GM18502 (cell line): Measurements from ENCODE around the gene OXSR1.
"Not testable (repeated sequence)": the region's sequence is repeated elsewhere in the genome, so short reads cannot be mapped to it uniquely, and the experiment has no call there.

Source experiments
- ATAC-seq: cut with Tn5 transposase; IDR thresholded peaks from one replicate; pipeline ENCODE4 v1.9.1; 2021; ENCODE audit warnings: mild to moderate bottlenecking; ENCODE audit not compliant: unreplicated experiment, poor library complexity

The OXSR1 gene

DNA sequence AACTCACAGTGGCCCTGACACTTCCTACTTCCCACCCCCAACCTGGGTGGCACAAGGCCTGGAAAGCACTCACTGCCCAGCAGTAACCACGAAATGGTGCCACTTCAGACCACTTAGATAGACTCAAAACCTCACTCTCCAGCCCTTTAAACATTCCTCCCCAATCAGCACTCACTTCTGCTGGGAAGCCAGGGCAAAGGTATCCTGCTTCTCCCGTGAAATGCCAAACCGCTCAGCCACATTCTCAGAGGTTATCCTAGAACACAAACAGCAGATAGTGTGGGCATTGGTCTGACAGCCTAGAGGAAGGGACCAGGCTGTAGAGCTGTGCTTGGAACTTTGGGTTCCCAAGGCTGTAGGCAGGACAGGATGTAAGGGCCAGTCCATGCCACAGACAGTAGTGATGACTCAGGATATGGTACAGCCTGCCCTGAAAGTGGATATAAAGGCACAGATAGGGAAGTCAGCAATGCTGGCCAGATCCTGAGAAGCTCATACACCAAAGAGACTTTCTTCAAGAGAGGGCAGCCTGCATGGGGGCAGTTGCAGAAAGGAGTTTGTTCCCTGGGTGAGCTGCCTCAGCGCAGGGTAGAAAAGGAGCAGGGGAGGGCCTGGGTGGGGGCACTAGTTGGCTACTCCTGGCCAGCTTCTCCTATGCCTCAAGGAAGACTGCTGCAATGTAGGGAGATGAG is 37.6 kb upstream of the OXSR1 start:
- no peak for ATAC-seq

DNA sequence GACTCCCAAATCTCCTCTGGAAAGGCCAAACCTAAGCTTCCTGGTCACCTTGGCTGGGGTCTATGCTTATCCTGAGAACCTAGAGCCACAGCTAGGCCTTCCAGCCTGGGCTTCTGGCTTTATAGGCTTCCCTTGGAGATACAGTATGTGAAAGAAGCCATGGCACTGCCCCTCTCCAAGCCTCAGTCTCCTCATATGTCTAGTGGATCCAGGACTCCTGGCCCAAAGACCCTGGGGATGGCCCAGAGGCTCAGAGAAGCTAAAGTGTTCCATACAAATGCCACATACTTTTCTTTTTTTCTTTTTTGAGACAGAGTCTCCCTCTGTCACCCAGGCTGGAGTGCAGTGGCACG is 37.1 kb upstream of the OXSR1 start:
- ATAC-seq = no peak

GRCh38 chr3:38129058-38129457 is 36.3 kb upstream of the OXSR1 start:
- ATAC-seq = no peak

- no peak for ATAC-seq
Measured at GRCh38 chr3:38130631-38131065, 34.7 kb upstream of the OXSR1 start.

GRCh38 chr3:38131621-38132369 is 33.5 kb upstream of the OXSR1 start:
- no peak for ATAC-seq

GRCh38 chr3:38133209-38133556 is 32.2 kb upstream of the OXSR1 start:
- ATAC-seq = no peak

DNA sequence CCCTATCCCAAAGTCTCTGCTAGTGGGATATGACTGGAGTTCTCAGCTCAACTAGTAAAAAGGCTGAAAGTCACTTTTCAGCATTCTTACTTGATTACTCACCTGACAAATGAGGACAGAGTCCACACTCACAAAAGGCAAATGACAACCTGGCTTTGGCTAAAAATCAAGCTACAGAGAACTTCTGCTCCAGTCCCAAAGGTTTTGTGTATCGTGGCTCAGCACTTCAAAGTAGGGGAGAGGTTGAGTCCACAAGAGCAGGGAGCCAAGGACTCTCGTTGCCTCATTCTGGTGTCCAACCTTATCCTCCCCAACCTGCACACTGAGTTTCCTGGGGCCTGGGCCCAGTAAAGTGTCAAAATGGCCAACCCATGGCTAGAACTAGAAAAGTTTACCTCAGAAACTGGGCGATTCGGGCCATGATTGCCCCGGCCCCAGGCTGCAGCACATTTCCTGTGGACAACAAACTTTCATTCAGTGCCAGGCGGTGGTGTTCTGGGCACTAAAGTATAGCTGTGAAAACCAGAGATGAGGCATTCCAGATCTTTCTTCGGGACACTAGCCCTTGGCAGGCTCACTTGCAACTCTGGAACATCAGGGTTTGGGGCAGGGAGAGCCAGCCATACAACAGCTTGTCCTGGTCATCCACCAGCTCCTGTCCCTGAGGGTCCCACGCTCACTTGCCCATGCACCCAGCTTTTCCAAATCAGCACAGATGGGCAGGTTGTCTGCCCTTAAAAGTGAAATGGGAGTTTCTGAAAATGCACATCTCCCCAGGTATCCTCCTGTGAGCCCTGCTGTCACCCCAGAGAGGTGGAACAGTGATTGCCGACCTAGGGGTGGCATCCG is 31.6 kb upstream of the OXSR1 start:
- ATAC-seq = no peak

- not testable (repeated sequence) for ATAC-seq
Measured at GRCh38 chr3:38134517-38135143, 30.7 kb upstream of the OXSR1 start.

DNA sequence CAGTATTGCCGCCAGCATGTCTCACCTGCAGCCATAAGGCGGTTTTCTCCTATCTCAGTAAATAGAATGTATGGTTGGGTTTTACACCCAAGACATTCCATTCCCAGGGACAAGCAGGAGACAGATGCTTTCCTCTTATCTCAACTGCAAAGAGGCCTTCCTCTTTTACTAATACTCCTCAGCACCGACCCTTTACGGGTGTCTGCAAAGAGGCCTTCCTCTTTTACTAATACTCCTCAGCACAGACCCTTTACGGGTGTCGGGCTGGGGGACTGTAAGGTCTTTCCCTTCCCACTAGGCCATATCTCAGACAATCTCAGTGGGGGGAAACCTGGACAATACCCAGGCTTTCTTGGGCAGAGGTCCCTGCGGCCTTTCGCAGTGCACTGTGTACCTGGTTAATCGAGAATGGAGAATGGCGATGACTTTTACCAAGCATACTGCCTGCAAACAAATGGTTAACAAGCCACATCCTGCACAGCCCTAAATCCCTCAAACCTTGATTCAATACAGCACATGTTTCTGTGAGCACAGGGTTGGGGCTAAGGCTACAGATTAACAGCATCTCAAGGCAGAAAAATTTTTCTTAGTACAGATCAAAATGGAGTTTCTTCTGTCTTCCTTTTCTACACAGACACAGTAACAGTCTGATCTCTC is 29.6 kb upstream of the OXSR1 start:
- ATAC-seq = not testable (repeated sequence)

- ATAC-seq = no peak
Measured at GRCh38 chr3:38136393-38136776, 29.0 kb upstream of the OXSR1 start.

DNA sequence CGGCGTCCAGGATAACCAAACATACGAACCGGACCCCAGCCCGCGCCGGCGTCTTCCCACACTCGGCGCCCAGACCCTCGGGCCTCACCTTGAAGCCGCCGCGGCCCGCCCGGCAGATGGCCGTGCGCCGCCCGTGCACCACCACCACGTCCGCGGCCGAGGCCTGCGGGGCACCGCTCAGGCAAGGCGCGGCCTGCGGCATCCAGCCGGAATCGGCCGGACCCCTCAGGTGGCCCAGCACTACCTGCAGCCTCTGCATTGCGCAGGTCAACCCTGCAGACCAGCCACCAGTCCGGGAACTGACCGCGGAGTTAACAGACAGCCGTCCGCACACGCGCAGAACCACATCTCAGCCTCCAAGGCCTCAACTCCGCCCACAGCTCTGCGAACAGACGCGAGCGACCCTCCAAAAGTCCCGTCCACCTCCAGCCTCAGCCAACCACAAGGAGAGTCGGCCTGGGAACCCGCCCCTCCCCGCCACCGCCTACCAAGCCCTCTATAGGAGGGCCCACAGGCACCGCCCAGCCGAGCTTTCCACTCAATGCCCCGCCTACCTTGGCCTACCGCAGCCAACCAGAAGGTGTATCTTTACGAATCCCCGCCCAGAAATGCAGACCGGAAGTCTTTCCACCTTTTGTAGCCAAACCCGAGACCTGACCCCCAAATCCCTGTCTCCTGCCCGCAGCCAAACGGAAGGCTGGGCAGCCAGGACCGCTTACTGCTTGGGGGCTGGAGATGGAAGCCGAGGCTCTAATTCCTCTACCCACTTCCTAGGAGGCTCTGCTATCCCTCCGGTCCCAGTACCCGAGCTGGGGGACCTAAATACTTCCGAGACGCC is 28.3 kb upstream of the OXSR1 start, which contains the start of gene ACAA1:
Gene ACAA1 (minus strand): TSS at position 351 of the 838 bp plus-strand sequence. CDS start 92 bp downstream, at position 259.
- peak; percentile 90 for ATAC-seq

DNA sequence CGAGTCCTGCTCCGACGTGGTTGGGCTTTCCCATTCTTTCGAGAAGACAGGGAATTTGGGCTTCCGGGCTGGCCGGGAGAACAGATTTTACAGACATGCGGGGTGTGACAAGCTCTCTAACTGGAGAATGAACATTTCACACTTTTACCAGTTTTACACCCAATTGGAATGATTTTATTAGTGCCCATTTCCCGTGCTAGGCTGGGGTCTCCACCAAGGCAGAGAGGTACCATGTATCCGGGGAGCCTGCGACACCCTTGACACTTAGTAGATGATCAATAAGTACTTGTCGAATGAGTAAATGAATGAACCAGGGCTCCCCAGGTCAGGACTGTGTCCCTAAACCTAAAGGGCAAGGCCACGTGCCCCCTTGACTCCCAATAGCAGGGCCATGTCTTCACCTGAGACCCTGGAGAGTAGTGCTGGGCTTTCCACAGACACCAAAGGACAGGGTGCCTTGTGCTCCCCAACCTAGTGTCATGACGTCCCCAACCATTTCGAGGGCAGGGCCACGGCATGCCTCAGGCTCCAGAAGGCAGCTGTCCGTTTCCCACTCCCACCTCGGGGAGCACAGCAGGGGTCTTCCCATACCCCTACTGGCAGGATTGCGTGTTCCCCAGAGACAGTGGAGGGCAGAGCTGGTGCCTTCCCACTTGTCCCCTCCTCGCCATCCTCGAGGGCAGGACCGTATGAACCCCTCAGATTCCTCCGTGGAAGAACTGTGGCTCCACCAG is 27.6 kb upstream of the OXSR1 start:
- ATAC-seq = no peak

DNA sequence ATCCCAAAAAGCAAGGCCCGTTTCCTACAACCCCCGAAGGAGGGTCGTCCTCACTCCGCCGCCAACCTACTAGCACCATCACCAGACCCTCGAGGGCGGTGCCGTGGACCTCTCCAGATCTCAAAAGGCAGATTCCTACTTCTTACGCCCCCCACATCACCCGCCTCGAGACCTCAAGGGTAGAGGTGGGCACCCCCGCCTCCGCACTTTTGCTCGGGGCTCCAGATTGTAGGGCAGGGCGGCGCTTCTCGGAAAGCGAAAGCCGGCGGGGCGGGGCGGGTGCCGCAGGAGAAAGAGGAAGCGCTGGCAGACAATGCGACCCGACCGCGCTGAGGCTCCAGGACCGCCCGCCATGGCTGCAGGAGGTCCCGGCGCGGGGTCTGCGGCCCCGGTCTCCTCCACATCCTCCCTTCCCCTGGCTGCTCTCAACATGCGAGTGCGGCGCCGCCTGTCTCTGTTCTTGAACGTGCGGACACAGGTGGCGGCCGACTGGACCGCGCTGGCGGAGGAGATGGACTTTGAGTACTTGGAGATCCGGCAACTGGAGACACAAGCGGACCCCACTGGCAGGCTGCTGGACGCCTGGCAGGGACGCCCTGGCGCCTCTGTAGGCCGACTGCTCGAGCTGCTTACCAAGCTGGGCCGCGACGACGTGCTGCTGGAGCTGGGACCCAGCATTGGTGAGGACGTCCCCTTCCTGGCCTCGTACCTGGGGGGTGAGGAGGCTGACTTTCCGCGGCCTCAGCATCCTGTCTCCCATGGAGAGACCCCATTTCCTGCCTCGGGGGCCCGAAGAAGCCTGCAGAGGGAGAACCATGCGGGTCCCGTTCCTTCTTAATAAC is 26.8 kb upstream of the OXSR1 start, which contains the start of gene MYD88:
Gene MYD88 (plus strand): TSS at position 313 of the 842 bp plus-strand sequence. CDS start 40 bp downstream, at position 353.
- peak; percentile 51 for ATAC-seq

- no peak for ATAC-seq
Measured at GRCh38 chr3:38139191-38139590, 26.1 kb upstream of the OXSR1 start.

DNA sequence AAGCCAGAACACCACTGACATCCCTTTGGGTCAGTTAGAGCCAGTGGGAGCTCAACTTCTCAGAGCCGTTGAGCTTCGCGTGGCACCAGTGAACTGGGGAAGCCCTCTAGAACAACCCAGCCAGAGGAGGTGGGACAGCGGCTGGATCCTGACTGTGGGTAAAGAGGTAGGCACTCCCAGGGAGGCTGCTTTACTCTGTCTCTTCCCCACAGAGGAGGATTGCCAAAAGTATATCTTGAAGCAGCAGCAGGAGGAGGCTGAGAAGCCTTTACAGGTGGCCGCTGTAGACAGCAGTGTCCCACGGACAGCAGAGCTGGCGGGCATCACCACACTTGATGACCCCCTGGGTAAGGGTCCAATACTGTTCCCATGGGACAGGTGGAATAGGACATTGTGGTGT is 25.7 kb upstream of the OXSR1 start:
- no peak for ATAC-seq

- no peak for ATAC-seq
Measured at GRCh38 chr3:38140326-38141172, 24.8 kb upstream of the OXSR1 start.
